GM12892 (cell line): ENCODE measurements around the gene CHMP6.

Experiments
- POLR2A ChIP-seq: IDR thresholded peaks from 2 replicates; pipeline ENCODE4 v1.6.1; 2011; ENCODE audit warnings: low read depth, low read length, control low read depth
- POLR2AphosphoS5 ChIP-seq: IDR thresholded peaks from 2 replicates; pipeline ENCODE4 v1.6.1; 2011; ENCODE audit warnings: low read depth, low read length, control low read depth
- TAF1 ChIP-seq: IDR thresholded peaks from 2 replicates; pipeline ENCODE4 v1.6.1; 2011; ENCODE audit warnings: low read depth, mild to moderate bottlenecking, control low read depth, low read length, borderline replicate concordance

DNA sequence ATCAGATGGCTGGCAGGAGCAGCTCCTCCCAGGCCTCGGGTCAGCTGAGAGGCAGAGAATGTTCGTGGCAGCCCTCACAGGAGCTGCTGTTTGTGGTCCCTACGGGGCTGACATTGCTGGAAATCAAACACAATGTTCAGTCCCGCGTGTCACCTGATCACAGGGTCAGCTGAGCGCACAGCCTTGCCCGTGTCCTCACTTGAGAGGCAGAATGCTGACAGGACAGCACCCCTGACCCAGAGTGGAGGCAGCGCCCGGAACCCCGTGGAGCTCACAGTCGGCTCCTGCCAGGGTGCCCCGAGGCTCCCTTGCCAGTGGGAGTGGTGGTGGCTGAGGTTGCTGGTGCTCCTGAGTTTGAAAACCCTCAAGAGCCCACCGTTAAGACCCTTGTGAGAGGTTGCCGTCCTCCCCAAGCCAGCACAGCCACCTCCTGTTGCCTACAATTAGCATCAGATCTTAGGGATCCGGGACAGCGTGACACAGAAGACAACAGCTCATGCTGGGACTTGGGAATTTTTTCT, 3.6 kb upstream of the CHMP6 start:
- TF ChIP-seq POLR2A, result no peak
- no peak for TF ChIP-seq POLR2AphosphoS5
- no peak for TF ChIP-seq TAF1
